ENCODE data around the gene TNFRSF19.

Gene TNFRSF19

GRCh38 chr13:23627410-23627809 is 57.2 kb downstream of the TNFRSF19 start:
- no peak for TF ChIP-seq CTCF (IDR thresholded peaks at IDR 0.05; ENCODE audit: borderline replicate concordance, insufficient read depth, low read depth, low read length)

GRCh38 chr13:23628250-23628649 is 58.0 kb downstream of the TNFRSF19 start:
- TF ChIP-seq CTCF (IDR thresholded peaks at IDR 0.05; ENCODE audit: borderline replicate concordance, insufficient read depth, low read depth, low read length) = 0 out of 2 replicates have a peak, but pooled peaks have one; percentile 6
- H3K4me3 ChIP-seq (ENCODE audit: low read depth, low read length) = no peak overlapping the region

More at GRCh38 chr13:23627410-23627809, 57.2 kb downstream of the TNFRSF19 start:
- no peak overlapping the region for H3K4me3 ChIP-seq (ENCODE audit: low read depth, low read length)

- TF ChIP-seq CTCF (IDR thresholded peaks at IDR 0.05; ENCODE audit: borderline replicate concordance, insufficient read depth, low read depth, low read length) = no peak
- no peak overlapping the region for H3K4me3 ChIP-seq (ENCODE audit: low read depth, low read length)
Measured at GRCh38 chr13:23628765-23629565, 58.8 kb downstream of the TNFRSF19 start.

GRCh38 chr13:23629566-23630272 is 59.5 kb downstream of the TNFRSF19 start:
- TF ChIP-seq CTCF (IDR thresholded peaks at IDR 0.05; ENCODE audit: borderline replicate concordance, insufficient read depth, low read depth, low read length) = no peak
- H3K4me3 ChIP-seq (ENCODE audit: low read depth, low read length) = no peak overlapping the region

- TF ChIP-seq CTCF (IDR thresholded peaks at IDR 0.05; ENCODE audit: borderline replicate concordance, insufficient read depth, low read depth, low read length) = no peak
- H3K4me3 ChIP-seq (ENCODE audit: low read depth, low read length) = no peak overlapping the region
Measured at GRCh38 chr13:23630349-23631093, 60.3 kb downstream of the TNFRSF19 start.

GRCh38 chr13:23631311-23632047 is 61.3 kb downstream of the TNFRSF19 start:
- TF ChIP-seq CTCF (IDR thresholded peaks at IDR 0.05; ENCODE audit: borderline replicate concordance, insufficient read depth, low read depth, low read length) = no peak
- H3K4me3 ChIP-seq (ENCODE audit: low read depth, low read length) = no peak overlapping the region

Data from GM12875 (cell line).